GM13976 (cell line): ENCODE results near the gene CTIF.

Experiments
- DNase-seq: peaks from one replicate; pipeline ENCODE4 v3.0.0; 2012; ENCODE audit warnings: low spot score
- CTCF ChIP-seq: IDR thresholded peaks from 2 replicates; pipeline ENCODE4 v1.5.1; 2012; ENCODE audit warnings: borderline replicate concordance, mild to moderate bottlenecking; ENCODE audit not compliant: insufficient read depth; ENCODE audit errors: extremely low read depth, missing control alignments, control extremely low read depth
- in situ Hi-C: fragments of 300-500 bp; cut with MboI; formaldehyde crosslinking; loops from one replicate; pipeline ENCODE4 v1.12.0; 2022; ENCODE audit warnings: low sequenced_read_pairs, mixed read lengths, inconsistent platforms; ENCODE audit not compliant: unreplicated experiment

CTIF gene

GRCh38 chr18:48531908-48532307 lies 6.9 kb upstream of the CTIF start:
- no peak for DNase-seq
- in situ Hi-C loops: no loop called here
- no peak for TF ChIP-seq CTCF

- in situ Hi-C loops: no loop called here
- DNase-seq: no peak
- no peak for TF ChIP-seq CTCF
These were observed 5.3 kb upstream of the CTIF start for GRCh38 chr18:48533340-48534070.

- TF ChIP-seq CTCF: no peak
- no peak for DNase-seq
- in situ Hi-C loops: no loop called here
These were observed 4.5 kb upstream of the CTIF start for GRCh38 chr18:48534364-48534763.

DNA sequence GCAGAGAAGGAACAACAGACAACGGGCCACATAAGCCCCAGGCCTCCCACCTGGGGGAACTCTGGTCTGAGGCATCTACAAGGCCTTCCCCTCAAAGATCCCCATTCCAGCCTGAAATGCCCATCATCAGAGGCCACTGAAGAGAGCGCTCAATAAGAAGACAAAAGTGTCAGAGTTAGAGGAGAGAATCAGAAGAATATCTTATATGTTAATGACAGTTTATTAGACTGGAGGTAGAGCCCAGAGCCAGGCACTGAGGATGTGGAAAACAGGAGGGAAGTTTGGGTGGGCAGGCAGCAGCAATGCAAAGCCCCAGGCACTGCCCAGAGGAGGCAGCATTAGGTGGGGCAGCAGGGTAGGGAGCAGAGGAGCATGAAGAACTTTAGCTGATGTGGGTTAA lies 2.9 kb upstream of the CTIF start:
- no peak for TF ChIP-seq CTCF
- no peak for DNase-seq
- in situ Hi-C loops: no loop called here

DNA sequence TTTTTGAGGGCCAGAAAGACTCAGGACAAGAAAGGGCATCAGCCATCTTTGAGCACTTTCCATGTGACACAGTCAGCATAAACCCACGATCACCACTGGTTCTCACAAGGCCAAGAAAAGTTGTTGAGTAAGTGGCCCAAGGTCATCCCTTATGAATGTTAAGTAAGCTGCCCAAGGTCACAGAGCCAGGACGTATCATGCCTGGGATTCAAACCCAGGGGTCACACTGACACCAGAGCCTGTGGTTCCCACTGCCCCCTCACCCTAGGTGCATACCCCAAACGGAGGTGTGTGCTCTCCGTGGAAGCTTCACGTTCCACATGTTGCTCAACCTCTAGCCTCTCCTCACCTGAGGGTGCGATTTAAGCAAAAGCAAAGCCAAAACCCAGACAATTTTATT lies 2.3 kb upstream of the CTIF start:
- DNase-seq: no peak
- in situ Hi-C loops: no loop called here
- no peak for TF ChIP-seq CTCF

- in situ Hi-C loops: no loop called here
- DNase-seq: peak; percentile 58
- no peak for TF ChIP-seq CTCF
These were observed 797 bp downstream of the CTIF start for GRCh38 chr18:48539406-48540250.
